GM19023 (cell line): ENCODE data around the gene DDX39B.
A peak's percentile ranks its signal among the peaks of the same experiment; 100 is the strongest.
"Not testable (repeated sequence)": the region's sequence is repeated elsewhere in the genome, so short reads cannot be mapped to it uniquely, and the experiment has no call there.

Source experiments
- ATAC-seq: cut with Tn5 transposase; IDR thresholded peaks from one replicate; pipeline ENCODE4 v1.9.1; 2021; ENCODE audit warnings: mild to moderate bottlenecking, moderate library complexity; ENCODE audit not compliant: unreplicated experiment

DDX39B gene

DNA sequence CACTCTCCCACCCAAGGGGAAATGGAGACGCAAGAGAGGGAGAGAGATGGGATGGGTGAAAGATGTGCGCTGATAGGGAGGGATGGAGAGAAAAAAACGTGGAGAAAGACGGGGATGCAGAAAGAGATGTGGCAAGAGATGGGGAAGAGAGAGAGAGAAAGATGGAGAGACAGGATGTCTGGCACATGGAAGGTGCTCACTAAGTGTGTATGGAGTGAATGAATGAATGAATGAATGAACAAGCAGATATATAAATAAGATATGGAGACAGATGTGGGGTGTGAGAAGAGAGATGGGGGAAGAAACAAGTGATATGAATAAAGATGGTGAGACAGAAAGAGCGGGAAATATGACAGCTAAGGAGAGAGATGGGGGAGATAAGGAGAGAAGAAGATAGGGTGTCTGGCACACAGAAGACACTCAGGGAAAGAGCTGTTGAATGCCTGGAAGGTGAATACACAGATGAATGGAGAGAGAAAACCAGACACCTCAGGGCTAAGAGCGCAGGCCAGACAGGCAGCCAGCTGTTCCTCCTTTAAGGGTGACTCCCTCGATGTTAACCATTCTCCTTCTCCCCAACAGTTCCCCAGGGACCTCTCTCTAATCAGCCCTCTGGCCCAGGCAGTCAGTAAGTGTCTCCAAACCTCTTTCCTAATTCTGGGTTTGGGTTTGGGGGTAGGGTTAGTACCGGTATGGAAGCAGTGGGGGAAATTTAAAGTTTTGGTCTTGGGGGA is 34.3 kb upstream of the DDX39B start:
- ATAC-seq: no peak

DNA sequence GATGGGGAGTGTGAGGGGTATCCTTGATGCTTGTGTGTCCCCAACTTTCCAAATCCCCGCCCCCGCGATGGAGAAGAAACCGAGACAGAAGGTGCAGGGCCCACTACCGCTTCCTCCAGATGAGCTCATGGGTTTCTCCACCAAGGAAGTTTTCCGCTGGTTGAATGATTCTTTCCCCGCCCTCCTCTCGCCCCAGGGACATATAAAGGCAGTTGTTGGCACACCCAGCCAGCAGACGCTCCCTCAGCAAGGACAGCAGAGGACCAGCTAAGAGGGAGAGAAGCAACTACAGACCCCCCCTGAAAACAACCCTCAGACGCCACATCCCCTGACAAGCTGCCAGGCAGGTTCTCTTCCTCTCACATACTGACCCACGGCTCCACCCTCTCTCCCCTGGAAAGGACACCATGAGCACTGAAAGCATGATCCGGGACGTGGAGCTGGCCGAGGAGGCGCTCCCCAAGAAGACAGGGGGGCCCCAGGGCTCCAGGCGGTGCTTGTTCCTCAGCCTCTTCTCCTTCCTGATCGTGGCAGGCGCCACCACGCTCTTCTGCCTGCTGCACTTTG is 33.6 kb upstream of the DDX39B start, which contains the start of gene TNF:
TNF (plus strand) TSS at position 231 of the 567 bp plus-strand sequence; CDS start at position 408, 177 bp downstream.
- no peak for ATAC-seq

DNA sequence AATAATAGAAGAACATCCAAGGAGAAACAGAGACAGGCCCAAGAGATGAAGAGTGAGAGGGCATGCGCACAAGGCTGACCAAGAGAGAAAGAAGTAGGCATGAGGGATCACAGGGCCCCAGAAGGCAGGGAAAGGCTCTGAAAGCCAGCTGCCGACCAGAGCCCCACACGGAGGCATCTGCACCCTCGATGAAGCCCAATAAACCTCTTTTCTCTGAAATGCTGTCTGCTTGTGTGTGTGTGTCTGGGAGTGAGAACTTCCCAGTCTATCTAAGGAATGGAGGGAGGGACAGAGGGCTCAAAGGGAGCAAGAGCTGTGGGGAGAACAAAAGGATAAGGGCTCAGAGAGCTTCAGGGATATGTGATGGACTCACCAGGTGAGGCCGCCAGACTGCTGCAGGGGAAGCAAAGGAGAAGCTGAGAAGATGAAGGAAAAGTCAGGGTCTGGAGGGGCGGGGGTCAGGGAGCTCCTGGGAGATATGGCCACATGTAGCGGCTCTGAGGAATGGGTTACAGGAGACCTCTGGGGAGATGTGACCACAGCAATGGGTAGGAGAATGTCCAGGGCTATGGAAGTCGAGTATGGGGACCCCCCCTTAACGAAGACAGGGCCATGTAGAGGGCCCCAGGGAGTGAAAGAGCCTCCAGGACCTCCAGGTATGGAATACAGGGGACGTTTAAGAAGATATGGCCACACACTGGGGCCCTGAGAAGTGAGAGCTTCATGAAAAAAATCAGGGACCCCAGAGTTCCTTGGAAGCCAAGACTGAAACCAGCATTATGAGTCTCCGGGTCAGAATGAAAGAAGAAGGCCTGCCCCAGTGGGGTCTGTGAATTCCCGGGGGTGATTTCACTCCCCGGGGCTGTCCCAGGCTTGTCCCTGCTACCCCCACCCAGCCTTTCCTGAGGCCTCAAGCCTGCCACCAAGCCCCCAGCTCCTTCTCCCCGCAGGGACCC is 32.6 kb upstream of the DDX39B start:
- ATAC-seq: no peak

DNA sequence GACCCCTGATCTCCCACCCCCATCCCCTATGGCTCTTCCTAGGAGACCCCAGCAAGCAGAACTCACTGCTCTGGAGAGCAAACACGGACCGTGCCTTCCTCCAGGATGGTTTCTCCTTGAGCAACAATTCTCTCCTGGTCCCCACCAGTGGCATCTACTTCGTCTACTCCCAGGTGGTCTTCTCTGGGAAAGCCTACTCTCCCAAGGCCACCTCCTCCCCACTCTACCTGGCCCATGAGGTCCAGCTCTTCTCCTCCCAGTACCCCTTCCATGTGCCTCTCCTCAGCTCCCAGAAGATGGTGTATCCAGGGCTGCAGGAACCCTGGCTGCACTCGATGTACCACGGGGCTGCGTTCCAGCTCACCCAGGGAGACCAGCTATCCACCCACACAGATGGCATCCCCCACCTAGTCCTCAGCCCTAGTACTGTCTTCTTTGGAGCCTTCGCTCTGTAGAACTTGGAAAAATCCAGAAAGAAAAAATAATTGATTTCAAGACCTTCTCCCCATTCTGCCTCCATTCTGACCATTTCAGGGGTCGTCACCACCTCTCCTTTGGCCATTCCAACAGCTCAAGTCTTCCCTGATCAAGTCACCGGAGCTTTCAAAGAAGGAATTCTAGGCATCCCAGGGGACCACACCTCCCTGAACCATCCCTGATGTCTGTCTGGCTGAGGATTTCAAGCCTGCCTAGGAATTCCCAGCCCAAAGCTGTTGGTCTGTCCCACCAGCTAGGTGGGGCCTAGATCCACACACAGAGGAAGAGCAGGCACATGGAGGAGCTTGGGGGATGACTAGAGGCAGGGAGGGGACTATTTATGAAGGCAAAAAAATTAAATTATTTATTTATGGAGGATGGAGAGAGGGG is 31.7 kb upstream of the DDX39B start:
- ATAC-seq: no peak

DNA sequence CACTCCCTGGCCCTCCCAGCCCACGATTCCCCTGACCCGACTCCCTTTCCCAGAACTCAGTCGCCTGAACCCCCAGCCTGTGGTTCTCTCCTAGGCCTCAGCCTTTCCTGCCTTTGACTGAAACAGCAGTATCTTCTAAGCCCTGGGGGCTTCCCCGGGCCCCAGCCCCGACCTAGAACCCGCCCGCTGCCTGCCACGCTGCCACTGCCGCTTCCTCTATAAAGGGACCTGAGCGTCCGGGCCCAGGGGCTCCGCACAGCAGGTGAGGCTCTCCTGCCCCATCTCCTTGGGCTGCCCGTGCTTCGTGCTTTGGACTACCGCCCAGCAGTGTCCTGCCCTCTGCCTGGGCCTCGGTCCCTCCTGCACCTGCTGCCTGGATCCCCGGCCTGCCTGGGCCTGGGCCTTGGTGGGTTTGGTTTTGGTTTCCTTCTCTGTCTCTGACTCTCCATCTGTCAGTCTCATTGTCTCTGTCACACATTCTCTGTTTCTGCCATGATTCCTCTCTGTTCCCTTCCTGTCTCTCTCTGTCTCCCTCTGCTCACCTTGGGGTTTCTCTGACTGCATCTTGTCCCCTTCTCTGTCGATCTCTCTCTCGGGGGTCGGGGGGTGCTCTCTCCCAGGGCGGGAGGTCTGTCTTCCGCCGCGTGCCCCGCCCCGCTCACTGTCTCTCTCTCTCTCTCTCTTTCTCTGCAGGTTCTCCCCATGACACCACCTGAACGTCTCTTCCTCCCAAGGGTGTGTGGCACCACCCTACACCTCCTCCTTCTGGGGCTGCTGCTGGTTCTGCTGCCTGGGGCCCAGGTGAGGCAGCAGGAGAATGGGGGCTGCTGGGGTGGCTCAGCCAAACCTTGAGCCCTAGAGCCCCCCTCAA is 30.5 kb upstream of the DDX39B start, which contains the start of gene LTA:
LTA (plus strand) TSS at position 249 of the 871 bp plus-strand sequence; CDS start at position 703, 454 bp downstream.
- ATAC-seq: peak; percentile 54

DNA sequence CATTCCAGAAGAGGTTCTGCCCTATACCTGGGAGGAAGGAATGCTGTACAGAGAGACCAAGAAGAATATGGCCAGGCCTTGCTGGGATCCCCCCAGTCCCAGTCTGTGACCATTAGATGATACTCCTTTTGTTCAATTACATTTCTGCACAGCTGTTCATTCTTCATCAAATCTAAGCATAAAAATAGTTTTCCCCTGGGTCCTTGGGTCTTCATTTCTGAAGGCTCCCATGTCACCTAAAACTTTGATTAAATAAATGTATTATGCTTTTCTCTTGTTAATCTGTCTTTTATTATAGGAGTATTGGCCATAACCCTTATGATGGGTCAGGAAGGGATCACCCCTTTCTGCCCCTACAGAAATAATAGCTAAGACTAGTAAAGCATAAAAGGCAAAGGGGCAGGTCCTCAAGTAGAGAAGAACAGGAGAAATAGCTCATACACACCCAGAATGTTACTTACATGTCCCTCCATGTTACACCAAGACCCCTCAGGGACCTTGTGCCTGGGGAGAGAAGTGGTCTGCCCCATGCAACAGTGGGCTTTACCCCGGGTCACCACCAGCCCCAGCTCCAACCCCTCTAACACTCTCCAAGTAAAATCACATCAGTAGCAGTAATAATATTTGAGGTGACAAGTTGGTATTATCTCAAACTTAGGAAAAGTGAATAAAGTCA is 28.2 kb upstream of the DDX39B start:
- ATAC-seq: no peak

DNA sequence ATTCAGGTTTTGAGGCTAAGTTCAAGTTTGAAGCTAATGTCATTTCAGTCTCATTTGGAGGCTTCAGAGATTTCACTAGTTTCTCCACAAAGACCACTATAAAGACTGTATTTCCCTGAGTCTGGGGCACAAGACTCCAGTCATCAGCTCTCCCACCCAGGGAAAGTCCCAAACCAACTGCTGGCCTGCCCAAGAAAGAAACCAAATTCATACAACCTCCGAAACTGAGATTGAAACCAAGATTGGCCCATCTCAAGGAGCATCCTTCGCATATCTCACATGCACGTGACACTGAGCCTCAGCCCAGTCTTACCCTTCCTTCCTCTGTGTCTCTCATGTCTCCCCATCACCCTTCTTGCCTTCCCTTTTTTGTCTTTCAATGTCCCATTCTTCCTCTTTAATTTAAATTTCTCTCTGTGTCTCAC is 26.7 kb upstream of the DDX39B start:
- ATAC-seq: peak; percentile 58

DNA sequence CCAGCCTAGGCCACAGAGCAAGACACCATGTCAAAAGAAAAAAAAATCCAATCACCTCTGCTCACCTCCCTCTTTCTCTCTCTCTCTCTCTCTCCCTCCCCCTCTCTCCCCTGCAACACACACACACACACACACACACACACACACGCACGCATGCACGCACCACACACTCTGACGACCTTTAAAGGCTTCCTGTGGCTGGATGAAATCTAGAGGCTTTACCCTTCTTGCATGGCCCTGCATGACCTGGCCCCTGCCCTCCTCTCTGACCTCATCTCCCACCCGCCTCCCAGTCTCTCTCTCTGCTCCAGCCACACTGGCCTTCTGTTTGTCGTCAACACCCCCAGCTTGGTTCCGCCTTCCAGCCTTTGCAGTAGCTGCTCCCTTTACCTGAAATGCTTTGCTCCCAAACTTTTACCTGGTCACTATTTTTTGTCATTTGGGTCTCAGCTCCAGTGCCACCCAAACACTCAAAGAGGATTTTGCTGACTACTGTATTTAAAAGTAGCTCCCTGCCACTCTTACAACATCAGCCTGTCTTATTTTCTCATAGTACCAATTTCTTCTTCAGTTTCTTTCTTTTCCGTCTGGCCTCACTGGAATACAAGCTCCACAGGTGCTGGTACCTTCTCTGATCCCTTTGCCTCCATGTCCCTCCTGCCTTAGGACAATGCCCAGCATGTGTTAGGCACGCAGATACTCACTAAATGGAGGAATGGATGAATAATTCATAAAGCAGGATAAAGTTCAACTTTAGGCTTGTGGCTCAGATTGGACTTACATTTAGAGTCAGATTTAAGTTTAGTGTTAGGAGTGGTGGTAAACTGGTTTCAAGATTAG is 25.9 kb upstream of the DDX39B start:
- no peak for ATAC-seq

DNA sequence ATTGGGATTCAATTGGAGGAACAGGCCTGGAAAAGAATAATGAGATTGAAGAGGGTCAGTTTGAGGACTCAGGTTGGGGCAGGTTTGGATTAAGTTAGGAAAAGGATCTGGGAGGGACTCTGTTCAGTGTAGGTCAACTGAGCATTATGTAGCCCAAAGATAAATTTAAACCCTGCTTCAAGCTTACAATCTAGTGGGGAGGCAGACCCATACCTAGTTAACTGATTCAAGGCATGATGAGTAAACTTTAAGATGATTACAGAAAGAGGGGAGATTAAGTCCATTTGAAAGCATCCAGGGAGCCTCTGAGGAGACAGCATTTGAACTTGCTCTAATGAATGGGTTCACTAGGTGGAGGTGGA is 18.9 kb upstream of the DDX39B start:
- ATAC-seq: no peak

DNA sequence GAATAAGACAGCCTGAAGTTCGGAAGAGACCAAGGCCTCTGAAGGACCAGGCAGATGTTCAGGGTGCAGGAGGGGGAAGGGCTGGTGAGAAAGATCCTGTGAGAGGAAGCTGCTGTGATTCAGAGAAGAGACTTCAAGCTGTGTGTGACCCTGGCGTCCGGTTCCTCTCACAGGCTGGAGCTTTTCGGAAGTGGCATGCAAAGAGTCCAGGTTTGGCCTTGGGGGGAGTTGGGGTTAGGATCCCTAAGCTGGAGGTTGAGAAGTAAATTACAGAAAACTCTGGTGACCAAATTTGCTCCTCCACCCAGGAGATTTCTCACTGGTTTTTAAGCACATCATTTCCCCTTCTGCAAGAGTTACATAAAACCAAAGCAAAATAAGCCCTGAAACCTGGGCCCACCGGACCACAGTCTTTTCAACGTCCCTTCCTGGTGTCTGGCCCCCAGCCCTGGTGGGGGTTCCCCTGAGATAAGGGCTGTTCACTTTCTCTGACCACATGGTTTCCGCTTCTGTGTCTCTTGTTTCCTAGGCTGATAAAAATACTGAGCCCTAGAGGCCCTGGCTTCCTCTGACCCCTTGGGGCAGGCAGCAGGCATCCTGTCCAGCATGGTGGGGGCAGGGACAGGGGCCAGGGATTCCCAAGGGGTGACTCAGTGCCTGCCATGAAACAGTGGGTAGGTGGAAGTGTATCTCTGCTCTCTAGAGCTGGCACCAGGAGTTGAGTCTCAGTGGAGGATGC is 18.3 kb upstream of the DDX39B start:
- peak; percentile 68 for ATAC-seq

DNA sequence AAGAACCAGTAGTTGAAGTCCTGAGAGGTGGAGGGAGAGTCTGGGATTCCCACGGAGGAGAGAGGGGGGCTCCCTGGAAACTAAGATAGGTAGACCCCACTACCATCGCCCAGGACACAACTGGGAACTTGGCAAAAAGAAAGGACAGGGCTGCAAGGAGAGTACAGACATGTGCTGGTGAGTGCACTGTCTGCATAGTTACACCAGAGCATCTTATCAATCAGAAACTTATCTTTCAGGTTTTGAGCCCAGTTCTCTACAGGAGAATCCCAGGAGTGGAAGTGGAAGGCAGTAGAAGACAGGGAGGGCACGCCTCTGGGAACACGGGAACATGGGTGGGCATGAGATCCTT is 17.8 kb upstream of the DDX39B start:
- no peak for ATAC-seq

DNA sequence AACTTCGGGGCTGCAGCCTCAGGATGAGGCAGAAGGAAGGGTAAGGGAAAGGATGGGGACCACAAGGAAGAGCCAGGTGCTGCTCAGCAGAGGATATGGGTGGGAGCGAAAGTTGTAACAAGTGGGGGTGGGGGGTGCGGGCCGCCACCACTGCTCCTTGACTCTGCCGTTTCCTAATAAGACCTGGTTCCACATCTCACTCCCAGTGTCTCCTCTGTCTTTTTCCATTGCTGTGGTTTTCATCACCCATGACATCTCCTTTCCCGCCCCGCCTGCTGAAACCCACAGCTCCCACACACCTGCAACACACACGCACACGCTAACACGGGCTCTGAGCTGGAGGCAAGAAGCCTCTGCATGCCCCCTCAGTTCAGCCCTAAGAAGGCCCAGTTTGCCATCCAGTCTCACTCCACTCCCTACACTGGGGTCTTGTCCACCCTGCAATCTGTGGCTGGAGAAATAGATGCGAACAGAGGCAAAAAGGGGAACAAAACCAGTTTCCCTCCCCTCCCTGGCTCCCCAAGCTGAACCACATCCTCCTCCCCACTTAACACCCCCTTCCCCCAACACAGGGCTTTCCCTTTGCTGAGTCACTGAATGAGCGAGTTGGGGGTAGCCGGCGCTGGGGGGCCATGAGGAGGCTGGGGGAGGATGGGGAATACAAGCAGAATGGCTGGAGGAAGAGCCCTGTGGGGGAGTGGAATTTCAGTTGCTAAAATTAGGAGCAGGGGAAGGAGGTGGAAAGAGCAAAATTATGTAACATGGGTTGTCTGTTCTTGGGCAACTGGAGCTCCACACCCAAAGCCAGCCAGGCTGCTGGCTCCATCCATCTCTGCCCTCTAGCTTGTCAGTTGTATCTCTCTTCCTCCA is 17.1 kb upstream of the DDX39B start:
- no peak for ATAC-seq

DNA sequence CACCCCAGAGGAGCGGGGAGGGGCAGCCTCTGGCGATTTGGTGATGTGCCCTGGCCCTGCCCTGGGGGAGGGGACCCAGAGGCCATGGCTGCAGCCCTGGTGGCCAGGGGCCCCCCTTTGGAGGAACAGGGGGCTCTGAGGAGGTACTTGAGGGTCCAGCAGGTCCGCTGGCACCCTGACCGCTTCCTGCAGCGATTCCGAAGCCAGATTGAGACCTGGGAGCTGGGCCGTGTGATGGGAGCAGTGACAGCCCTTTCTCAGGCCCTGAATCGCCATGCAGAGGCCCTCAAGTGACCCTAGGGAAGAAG is 16.5 kb upstream of the DDX39B start:
- ATAC-seq: no peak

DNA sequence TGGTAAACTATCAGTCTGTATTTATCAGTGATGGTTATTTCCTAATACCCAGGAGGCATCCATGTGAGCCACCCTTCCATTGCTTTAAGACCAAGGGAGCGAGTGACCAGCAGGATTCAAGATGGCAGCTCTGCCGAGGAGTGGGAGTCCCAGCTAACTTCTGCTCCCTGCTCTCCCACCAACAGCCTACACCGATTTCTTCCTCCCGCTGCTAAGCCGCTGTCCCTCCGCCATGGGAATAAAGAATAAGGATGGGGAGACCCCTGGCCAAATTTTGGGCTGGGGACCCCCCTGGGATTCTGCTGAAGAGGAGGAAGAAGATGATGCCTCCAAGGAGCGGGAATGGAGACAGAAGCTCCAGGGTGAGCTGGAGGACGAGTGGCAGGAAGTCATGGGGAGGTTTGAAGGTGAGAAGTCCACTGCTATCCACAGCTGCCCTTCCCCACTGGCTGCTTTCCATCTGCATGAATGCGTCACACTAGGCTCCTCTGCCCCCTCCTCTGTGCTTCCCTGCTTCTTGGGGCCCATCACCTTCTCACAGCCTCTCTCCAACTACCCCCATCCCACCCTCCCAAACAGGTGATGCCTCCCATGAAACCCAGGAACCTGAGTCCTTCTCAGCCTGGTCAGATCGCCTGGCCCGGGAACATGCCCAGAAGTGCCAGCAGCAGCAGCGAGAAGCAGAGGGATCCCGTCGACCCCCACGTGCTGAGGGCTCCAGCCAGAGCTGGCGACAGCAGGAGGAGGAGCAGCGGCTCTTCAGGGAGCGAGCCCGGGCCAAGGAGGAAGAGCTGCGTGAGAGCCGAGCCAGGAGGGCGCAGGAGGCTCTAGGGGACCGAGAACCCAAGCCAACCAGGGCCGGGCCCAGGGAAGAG is 15.9 kb upstream of the DDX39B start:
- no peak for ATAC-seq

DNA sequence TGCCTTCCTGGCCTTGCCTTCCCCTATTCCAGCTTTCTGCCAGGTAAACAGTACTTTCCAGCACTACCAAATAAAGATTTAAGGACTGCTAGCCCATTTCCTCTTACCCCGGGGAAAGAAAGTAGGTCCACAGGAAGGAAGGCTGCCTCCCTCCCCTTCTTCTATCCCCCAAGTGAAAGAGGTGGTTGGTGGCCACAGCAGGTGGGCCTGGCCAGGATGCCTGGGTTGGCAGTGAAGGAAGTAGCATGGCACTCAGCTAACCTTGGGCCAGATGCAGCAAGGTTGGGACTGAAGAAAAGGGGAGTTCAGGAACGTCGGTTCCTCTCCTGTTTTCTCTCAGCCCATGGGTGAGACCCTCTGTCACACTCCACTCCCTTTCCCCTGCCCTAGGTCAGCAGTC is 14.5 kb upstream of the DDX39B start:
- ATAC-seq: no peak

DNA sequence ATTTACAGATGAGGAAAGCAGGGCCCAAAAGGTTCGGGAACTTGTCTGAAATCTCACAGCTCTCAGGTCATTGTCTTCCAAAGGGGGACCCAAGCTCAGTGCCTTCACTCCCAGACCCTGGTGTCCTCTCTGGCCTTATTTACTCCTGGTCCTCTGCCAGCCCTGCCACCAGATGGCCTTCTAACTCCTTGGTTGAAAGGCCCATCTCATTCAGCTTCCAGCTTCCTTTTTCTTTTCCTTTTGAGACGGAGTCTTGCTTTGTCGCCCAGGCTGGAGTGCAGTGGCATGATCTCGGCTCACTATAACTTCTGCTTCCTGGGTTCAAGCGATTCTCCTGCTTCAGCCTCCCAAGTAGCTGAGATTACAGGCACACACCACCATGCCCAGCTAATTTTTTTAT is 9.6 kb upstream of the DDX39B start:
- not testable (repeated sequence) for ATAC-seq
